Astrocyte of the cerebellum (primary cell): ENCODE measurements around the gene SFTA2.
A peak's percentile ranks its signal among the peaks of the same experiment; 100 is the strongest.

ENCODE experiments used
- DNase-seq: peaks from one replicate; pipeline ENCODE4 v3.0.0-alpha.2; 2011; ENCODE audit warnings: low read depth
- H3K4me3 ChIP-seq: 2 replicates; pipeline ENCODE4 v1.5.1; 2011; ENCODE audit warnings: mild to moderate bottlenecking, low read depth, low read length, moderate library complexity
- CTCF ChIP-seq: IDR thresholded peaks from 2 replicates; pipeline ENCODE4 v1.5.1; 2012; ENCODE audit warnings: low read length, low read depth, moderate library complexity, mild to moderate bottlenecking; ENCODE audit errors: missing control alignments
- in situ Hi-C: cut with HindIII; loops from 2 replicates; pipeline ENCODE4 v1.10.0; 2017; ENCODE audit warnings: low sequenced_read_pairs

SFTA2 gene

DNA sequence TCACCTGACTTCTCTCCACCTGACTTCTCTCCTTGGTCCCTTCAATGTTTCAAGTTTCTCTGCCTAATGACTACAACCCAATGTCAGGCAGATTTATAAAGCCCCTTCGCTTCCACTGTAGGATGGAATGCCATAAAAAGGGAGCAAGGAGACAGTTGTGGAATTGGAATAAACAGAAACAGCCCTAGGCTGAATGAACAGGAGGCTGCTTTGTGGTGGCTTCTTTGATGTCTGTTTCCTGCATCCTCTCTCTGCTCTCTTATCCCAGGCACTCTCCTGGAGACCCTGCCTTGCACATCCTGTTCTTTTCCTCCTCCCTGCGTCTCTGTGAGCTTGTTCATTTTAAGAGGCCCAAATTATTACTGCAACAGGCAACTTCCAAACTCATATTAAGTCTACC lies 25.7 kb upstream of the SFTA2 start:
- no peak for DNase-seq
- in situ Hi-C loops, result loop anchor here (5.0 kb wide), 1 partner anchor 90 kb away; no protein-coding TSS in a partner anchor
- TF ChIP-seq CTCF, result no peak
- no peak overlapping the region for H3K4me3 ChIP-seq

- no peak for TF ChIP-seq CTCF
- peak overlapping the region; percentile 31 for H3K4me3 ChIP-seq
- in situ Hi-C loops, result loop anchor here (5.0 kb wide), 1 partner anchor 88 kb away; no protein-coding TSS in a partner anchor
- DNase-seq, result no peak
Measured at GRCh38 chr6:30955367-30956042, 23.5 kb upstream of the SFTA2 start.

DNA sequence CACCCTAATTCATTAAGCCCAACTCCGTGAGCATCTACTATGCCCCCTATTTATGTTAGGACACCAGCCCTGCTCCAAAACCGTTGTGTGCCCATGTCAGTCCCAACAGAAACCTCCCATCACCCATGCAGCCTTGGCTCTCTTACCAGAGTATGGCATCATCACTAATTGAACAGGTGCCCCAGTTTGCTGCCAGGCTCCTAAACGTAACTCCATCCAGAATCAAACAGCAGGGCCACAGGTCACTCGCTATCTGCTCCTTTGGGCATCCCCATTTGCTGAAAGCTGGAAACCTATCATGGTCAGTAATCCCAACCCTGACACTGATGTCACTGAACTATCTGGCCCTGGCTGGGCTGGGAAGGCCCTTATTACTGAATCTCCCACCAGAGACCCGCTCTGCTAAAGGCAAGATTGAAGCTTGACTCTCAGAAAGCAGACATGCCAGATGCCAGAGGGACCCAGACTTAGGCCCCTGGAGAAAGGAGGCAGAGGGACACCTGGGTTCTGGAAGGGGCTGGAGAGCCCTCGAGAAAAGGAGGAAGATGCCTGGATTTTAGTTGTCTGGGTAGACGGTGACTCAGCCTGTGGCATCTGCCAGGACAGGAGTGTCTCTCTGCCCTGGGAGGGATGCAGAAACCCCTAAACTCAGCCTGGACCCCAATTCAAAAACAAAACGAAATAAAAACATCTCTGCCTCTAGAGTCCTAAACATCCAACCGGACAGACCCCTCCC lies 22.8 kb upstream of the SFTA2 start:
- no peak for DNase-seq
- peak overlapping the region; percentile 31 for H3K4me3 ChIP-seq
- in situ Hi-C loops, result loop anchor here (5.0 kb wide), 1 partner anchor 87 kb away; no protein-coding TSS in a partner anchor
- TF ChIP-seq CTCF, result no peak

- H3K4me3 ChIP-seq, result no peak overlapping the region
- no peak for TF ChIP-seq CTCF
- no peak for DNase-seq
- in situ Hi-C loops, result no loop called here
Measured at GRCh38 chr6:30951907-30952469, 20.0 kb upstream of the SFTA2 start.

DNA sequence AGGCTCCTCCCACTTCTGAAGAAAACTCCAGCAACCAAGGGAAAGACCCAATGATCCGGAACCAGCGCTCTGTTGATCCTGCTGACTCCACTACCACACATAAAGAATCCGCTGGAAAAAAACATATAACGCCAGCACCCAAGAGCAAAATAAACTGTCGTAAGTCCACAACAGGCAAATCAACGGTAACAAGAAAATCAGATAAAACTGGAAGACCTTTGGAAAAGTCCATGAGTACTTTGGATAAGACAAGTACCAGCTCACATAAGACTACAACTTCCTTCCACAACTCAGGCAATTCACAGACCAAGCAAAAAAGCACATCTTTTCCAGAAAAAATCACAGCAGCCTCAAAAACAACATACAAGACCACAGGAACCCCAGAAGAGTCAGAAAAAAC lies 16.8 kb upstream of the SFTA2 start:
- TF ChIP-seq CTCF, result no peak
- no peak overlapping the region for H3K4me3 ChIP-seq
- no peak for DNase-seq
- in situ Hi-C loops, result no loop called here

GRCh38 chr6:30947231-30947630 lies 15.3 kb upstream of the SFTA2 start:
- TF ChIP-seq CTCF, result no peak
- DNase-seq, result no peak
- no peak overlapping the region for H3K4me3 ChIP-seq
- in situ Hi-C loops, result no loop called here
